Aorta (tissue), 5 donors: ENCODE data around the gene KIF1A. TPM values are rescaled to one million over a fixed set of nuclear protein-coding genes. Genes with fewer than 3 reads are reported as not detected.

ENCODE experiments used
- ATAC-seq: fragments of 200-7000 bp; cut with Tn5 transposase; one replicate; pipeline ENCODE4 v1.9.1; 2022; ENCODE audit warnings: moderate library complexity; ENCODE audit not compliant: low FRiP score
- DNase-seq, 2 donors: peaks; one replicate each; pipeline ENCODE4 v3.0.0-alpha.2; 2020
- H3K27ac ChIP-seq, 2 donors: one replicate each; pipeline ENCODE4 v1.5.1; 2013; ENCODE audit warnings: low read length in 2 of 2, mild to moderate bottlenecking in 2 of 2, moderate library complexity in 2 of 2, control low read depth in 1 of 2, inconsistent platforms in 1 of 2, low read depth in 1 of 2
- H3K27me3 ChIP-seq, 2 donors: one replicate each; pipeline ENCODE4 v1.6.1; 2013; ENCODE audit warnings: control low read depth in 1 of 2, low read length in 1 of 2, mild to moderate bottlenecking in 1 of 2, moderate library complexity in 1 of 2; ENCODE audit not compliant: insufficient read depth in 2 of 2, control insufficient read depth in 1 of 2
- H3K36me3 ChIP-seq, 2 donors: one replicate each; pipeline ENCODE4 v1.6.1; 2013; ENCODE audit warnings: control low read depth in 1 of 2, low read length in 1 of 2, mild to moderate bottlenecking in 1 of 2; ENCODE audit not compliant: insufficient read depth in 2 of 2, control insufficient read depth in 1 of 2
- H3K4me1 ChIP-seq, 2 donors: one replicate each; pipeline ENCODE4 v1.6.1; 2013; ENCODE audit warnings: low read length in 2 of 2, control low read depth in 1 of 2, mild to moderate bottlenecking in 1 of 2, moderate library complexity in 1 of 2; ENCODE audit not compliant: insufficient read depth in 2 of 2, control insufficient read depth in 1 of 2
- H3K4me3 ChIP-seq, 2 donors: one replicate each; pipeline ENCODE4 v1.5.1; 2013; ENCODE audit warnings: low read length in 2 of 2, control low read depth in 1 of 2, mild to moderate bottlenecking in 1 of 2
- H3K9me3 ChIP-seq: one replicate; pipeline ENCODE4 v1.6.1; 2013; ENCODE audit warnings: mild to moderate bottlenecking, low read length; ENCODE audit not compliant: control insufficient read depth
- WGBS, 2 donors: extraction: QIAGEN DNeasy Blood & Tissue Kit; methylation state at CpG; one replicate each; pipeline ENCODE4 v1.1.7; 2013; 5-methylcytosine and 5-hydroxymethylcytosine counted together
- intact Hi-C, 2 donors: fragments of 100-400 bp; cut with DNase I; formaldehyde crosslinking; loops; one replicate each; pipeline versions ENCODE4 v1.14.2 to v1.15.0; 2022
- polyA plus RNA-seq, 2 donors: library from polyadenylated mRNA; stranded (reverse); fragments of 200-250 nt; gene quantifications; one replicate each; pipeline ENCODE4 v1.2.3, GENCODE V29; 2013
- total RNA-seq, 2 donors: library from RNA; stranded (reverse); fragmentation: NEBNext Ultra II Directional; extraction: Animal tissue kit (Norgen Biotek cat#: 25700); gene quantifications; one replicate each; pipeline ENCODE4 v1.2.1, GENCODE V29; 2021
- donor health status: healthy with polysubstance abuse.
- donor health status: Bipolar disorder and iron deficiency.
- donor health status: DM: no; HTN: no; CAD: no.
- donor health status: DM: no; HTN: no; CAD: no.
- donor health status: DM: yes; HTN: yes; CAD: no.

KIF1A gene
- total and polyA plus RNA-seq, 4 donors = 0.25 to 0.78 (median 0.72) TPM; not detected in 1

- ATAC-seq (no peak), DNase-seq (no peak)
- no peak overlapping the region for H3K27ac ChIP-seq
- H3K4me1 ChIP-seq = no peaks in the 10 kb centered on the region
- H3K36me3 ChIP-seq = no peaks in the 10 kb centered on the region
- 85 to 86% methylated on average over 25 of the region's 25 CpGs for WGBS, 2 donors
- H3K4me3 ChIP-seq = no peak overlapping the region
- H3K27me3 ChIP-seq = no peaks in the 10 kb centered on the region
- H3K9me3 ChIP-seq = no peaks in the 10 kb centered on the region
- intact Hi-C loops = no loop called here
Observed at GRCh38 chr2:240720686-240721595, 99.1 kb downstream of the KIF1A start.

GRCh38 chr2:240719676-240720545 lies 100.1 kb downstream of the KIF1A start:
- DNase-seq (no peak), ATAC-seq (no peak)
- Histone ChIP-seq H3K9me3 (no peaks in the 10 kb centered on the region), H3K27ac (no peak overlapping the region), H3K4me1 (no peaks in the 10 kb centered on the region), H3K27me3 (no peaks in the 10 kb centered on the region), H3K36me3 (no peaks in the 10 kb centered on the region), H3K4me3 (no peak overlapping the region)
- 84 to 90% methylated on average over 25 of the region's 25 CpGs for WGBS, 2 donors
- intact Hi-C loops = no loop called here

GRCh38 chr2:240718896-240719490 lies 101.0 kb downstream of the KIF1A start:
- DNase-seq (no peak), ATAC-seq (no peak)
- intact Hi-C loops = no loop called here
- H3K9me3 ChIP-seq = no peaks in the 10 kb centered on the region
- H3K4me1 ChIP-seq = no peaks in the 10 kb centered on the region
- no peaks in the 10 kb centered on the region for H3K27me3 ChIP-seq
- WGBS, 2 donors = 92 to 93% methylated on average over 25 of the region's 25 CpGs
- no peak overlapping the region for H3K4me3 ChIP-seq
- H3K27ac ChIP-seq = no peak overlapping the region
- H3K36me3 ChIP-seq = no peaks in the 10 kb centered on the region

- no peak overlapping the region for H3K27ac ChIP-seq
- H3K9me3 ChIP-seq = no peaks in the 10 kb centered on the region
- intact Hi-C loops = no loop called here
- DNase-seq (no peak), ATAC-seq (no peak)
- H3K4me3 ChIP-seq = no peak overlapping the region
- no peaks in the 10 kb centered on the region for H3K4me1 ChIP-seq
- no peaks in the 10 kb centered on the region for H3K36me3 ChIP-seq
- 88 to 91% methylated on average over 31 of the region's 31 CpGs for WGBS, 2 donors
- no peaks in the 10 kb centered on the region for H3K27me3 ChIP-seq
Observed at GRCh38 chr2:240717681-240718581, 102.1 kb downstream of the KIF1A start.

GRCh38 chr2:240717181-240717641 lies 102.8 kb downstream of the KIF1A start:
- ATAC-seq = no peak
- intact Hi-C loops = no loop called here
- Histone ChIP-seq H3K4me3 (no peak overlapping the region), H3K27ac (no peak overlapping the region), H3K36me3 (no peaks in the 10 kb centered on the region), H3K9me3 (no peaks in the 10 kb centered on the region), H3K27me3 (no peaks in the 10 kb centered on the region), H3K4me1 (no peaks in the 10 kb centered on the region)
- 85 to 91% methylated on average over 18 of the region's 18 CpGs for WGBS, 2 donors
- no peak for DNase-seq

GRCh38 chr2:240716130-240716798 lies 103.8 kb downstream of the KIF1A start:
- intact Hi-C loops = no loop called here
- Histone ChIP-seq H3K36me3 (no peaks in the 10 kb centered on the region), H3K4me1 (no peaks in the 10 kb centered on the region), H3K4me3 (no peak overlapping the region), H3K27ac (no peak overlapping the region), H3K9me3 (no peaks in the 10 kb centered on the region), H3K27me3 (no peaks in the 10 kb centered on the region)
- WGBS, 2 donors = 92 to 94% methylated on average over 23 of the region's 23 CpGs
- ATAC-seq = no peak
- no peak for DNase-seq

- Histone ChIP-seq H3K27me3 (no peaks in the 10 kb centered on the region), H3K27ac (no peak overlapping the region), H3K4me1 (no peaks in the 10 kb centered on the region), H3K9me3 (no peaks in the 10 kb centered on the region), H3K4me3 (no peak overlapping the region), H3K36me3 (no peaks in the 10 kb centered on the region)
- no peak for DNase-seq
- intact Hi-C loops = no loop called here
- 76% methylated on average over 23 of the region's 23 CpGs for WGBS, 2 donors
- no peak for ATAC-seq
Observed at GRCh38 chr2:240714747-240715725, 105.0 kb downstream of the KIF1A start.
